HUES64 (cell line): ENCODE measurements around the gene GEMIN4. TPM values are rescaled to one million over a fixed set of nuclear protein-coding genes. Genes with fewer than 3 reads are reported as not detected.

Source experiments
- H3K27ac ChIP-seq: 2 replicates; pipeline ENCODE4 v1.7.0; 2013; ENCODE audit warnings: low read depth, low read length, inconsistent platforms
- H3K27me3 ChIP-seq: 2 replicates; pipeline ENCODE4 v1.6.1; 2013; ENCODE audit warnings: mild to moderate bottlenecking, low read length; ENCODE audit not compliant: insufficient read depth
- H3K36me3 ChIP-seq: 2 replicates; pipeline ENCODE4 v1.6.1; 2013; ENCODE audit warnings: mild to moderate bottlenecking, low read length; ENCODE audit not compliant: insufficient read depth
- H3K4me1 ChIP-seq: 2 replicates; pipeline ENCODE4 v1.6.1; 2013; ENCODE audit warnings: mild to moderate bottlenecking, low read length, moderate library complexity; ENCODE audit not compliant: insufficient read depth
- H3K4me3 ChIP-seq: 2 replicates; pipeline ENCODE4 v1.5.1; 2013; ENCODE audit warnings: mild to moderate bottlenecking, low read length, moderate library complexity
- H3K9ac ChIP-seq: 2 replicates; pipeline ENCODE4 v1.6.1; 2013; ENCODE audit warnings: mild to moderate bottlenecking, low read depth, low read length
- H3K9me3 ChIP-seq: 2 replicates; pipeline ENCODE4 v1.6.1; 2013; ENCODE audit warnings: low read depth, low read length; ENCODE audit not compliant: insufficient read depth
- WGBS: fragments of 150-250, 120-280 bp; methylation state at CpG from one replicate; pipeline ENCODE4 v1.1.7; 2013; ENCODE audit warnings: missing lambda C conversion rate; 5-methylcytosine and 5-hydroxymethylcytosine counted together
- polyA plus RNA-seq, 2 experiments: library from polyadenylated mRNA; stranded (reverse); fragments of 50-300 nt; gene quantifications; one replicate each; pipeline ENCODE4 v1.2.3, GENCODE V29; 2013

Gene GEMIN4
- polyA plus RNA-seq (2013, experiment 1 of 2), result 33.0 TPM
- 30.7 TPM for polyA plus RNA-seq (2013, experiment 2 of 2)

DNA sequence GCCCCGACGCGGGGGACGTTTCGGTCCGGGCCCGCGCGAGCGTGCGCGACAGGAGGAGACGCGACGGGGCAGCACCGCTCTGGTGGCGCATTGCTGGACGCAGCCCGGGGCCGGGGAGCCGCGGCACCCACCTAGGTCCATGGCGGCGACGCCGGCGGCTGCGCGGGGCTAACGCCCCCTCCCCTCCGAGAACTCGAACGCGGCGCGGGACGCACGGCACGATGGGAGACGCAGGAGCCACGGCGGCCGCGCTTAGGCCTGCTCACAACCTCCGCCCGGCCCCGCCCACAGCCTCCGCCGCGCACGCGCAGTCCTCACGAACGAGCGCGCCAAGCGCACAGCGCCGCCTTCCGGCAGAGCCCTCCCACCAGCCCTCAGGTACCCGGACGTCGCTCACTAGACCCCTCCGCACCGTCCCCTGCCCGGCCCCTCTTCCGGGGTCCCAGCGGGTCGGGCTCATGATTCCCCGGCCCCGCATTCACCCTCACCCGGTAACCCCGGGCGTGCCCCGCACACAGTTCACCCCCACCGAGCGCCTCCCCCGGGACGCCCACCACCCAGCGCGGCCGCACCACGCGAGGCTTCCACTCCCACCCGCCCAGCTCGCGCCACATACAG is at the start of gene GEMIN4:
Gene GEMIN4, minus strand, starts transcription at position 263 of the 618 bp plus-strand sequence. Its CDS starts 122 bp downstream, at position 141.
- peak within 1 kb of the TSS; percentile 96 for H3K4me3 ChIP-seq

DNA sequence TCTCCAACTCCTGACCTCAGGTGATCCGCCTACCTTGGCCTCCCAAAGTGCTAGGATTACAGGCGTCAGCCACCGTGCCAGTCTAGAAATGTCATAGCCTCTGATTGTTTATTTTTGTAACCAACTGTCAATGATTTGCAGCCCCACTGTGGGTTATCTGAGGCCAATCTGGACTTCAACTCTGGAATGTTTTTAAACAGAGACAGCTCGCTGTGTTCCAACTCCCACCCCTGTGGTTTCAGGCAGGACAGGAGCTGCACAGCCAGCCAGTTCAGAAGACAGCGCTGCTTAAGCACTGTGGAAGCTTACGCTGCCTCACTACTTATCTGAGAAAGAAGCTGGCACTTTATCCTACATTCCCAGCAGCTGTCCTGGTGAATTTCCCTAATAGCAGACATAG is 49.6 kb upstream of the GEMIN4 start:
- Histone ChIP-seq H3K4me1 (no peaks in the 10 kb centered on the region), H3K9me3 (no peaks in the 10 kb centered on the region), H3K9ac (no peak overlapping the region), H3K4me3 (no peak overlapping the region), H3K27me3 (no peaks in the 10 kb centered on the region), H3K27ac (no peak overlapping the region), H3K36me3 (peaks cover 31% of the 10 kb centered on the region)
- 94% methylated on average over 6 of the region's 6 CpGs for WGBS

More for the DNA sequence above, at the start of gene GEMIN4:
- H3K9ac ChIP-seq, result peak within 1 kb of the TSS; percentile 92
- peaks cover 32% of the 10 kb centered on the region for H3K36me3 ChIP-seq
- peak within 1 kb of the TSS; percentile 64 for H3K27ac ChIP-seq
- WGBS, result 1% methylated on average over 87 of the region's 87 CpGs
- no peaks in the 10 kb centered on the region for H3K4me1 ChIP-seq
- peaks cover 8% of the 10 kb centered on the region; the same call in 1 of the 2 replicates for H3K9me3 ChIP-seq
- H3K27me3 ChIP-seq, result no peaks in the 10 kb centered on the region

GRCh38 chr17:800446-801242 is 48.6 kb upstream of the GEMIN4 start:
- Histone ChIP-seq H3K9me3 (no peaks in the 10 kb centered on the region), H3K36me3 (peaks cover 38% of the 10 kb centered on the region), H3K4me3 (no peak overlapping the region), H3K9ac (no peak overlapping the region), H3K27me3 (no peaks in the 10 kb centered on the region), H3K4me1 (no peaks in the 10 kb centered on the region), H3K27ac (no peak overlapping the region)
- 90% methylated on average over 39 of the region's 39 CpGs for WGBS

- Histone ChIP-seq H3K4me3 (no peak overlapping the region), H3K36me3 (peaks cover 38% of the 10 kb centered on the region), H3K27me3 (no peaks in the 10 kb centered on the region), H3K27ac (no peak overlapping the region), H3K9ac (no peak overlapping the region), H3K4me1 (peaks cover 5% of the 10 kb centered on the region; the same call in 1 of the 2 replicates), H3K9me3 (no peaks in the 10 kb centered on the region)
- WGBS, result 95% methylated on average over 11 of the region's 11 CpGs
These were observed 47.2 kb upstream of the GEMIN4 start for GRCh38 chr17:799261-799660.

GRCh38 chr17:798246-798645 is 46.2 kb upstream of the GEMIN4 start:
- H3K9ac ChIP-seq, result no peak overlapping the region
- WGBS, result 89% methylated on average over 11 of the region's 11 CpGs

GRCh38 chr17:797236-797840 is 45.3 kb upstream of the GEMIN4 start:
- 96% methylated on average over 22 of the region's 22 CpGs for WGBS
- Histone ChIP-seq H3K27ac (no peak overlapping the region), H3K9me3 (no peaks in the 10 kb centered on the region), H3K9ac (no peak overlapping the region), H3K36me3 (peaks cover 33% of the 10 kb centered on the region), H3K4me1 (peaks cover 5% of the 10 kb centered on the region; the same call in 1 of the 2 replicates), H3K27me3 (no peaks in the 10 kb centered on the region), H3K4me3 (no peak overlapping the region)

More at GRCh38 chr17:798246-798645, 46.2 kb upstream of the GEMIN4 start:
- Histone ChIP-seq H3K4me1 (peaks cover 5% of the 10 kb centered on the region; the same call in 1 of the 2 replicates), H3K9me3 (no peaks in the 10 kb centered on the region), H3K36me3 (peaks cover 30% of the 10 kb centered on the region), H3K27me3 (no peaks in the 10 kb centered on the region), H3K27ac (no peak overlapping the region), H3K4me3 (no peak overlapping the region)

DNA sequence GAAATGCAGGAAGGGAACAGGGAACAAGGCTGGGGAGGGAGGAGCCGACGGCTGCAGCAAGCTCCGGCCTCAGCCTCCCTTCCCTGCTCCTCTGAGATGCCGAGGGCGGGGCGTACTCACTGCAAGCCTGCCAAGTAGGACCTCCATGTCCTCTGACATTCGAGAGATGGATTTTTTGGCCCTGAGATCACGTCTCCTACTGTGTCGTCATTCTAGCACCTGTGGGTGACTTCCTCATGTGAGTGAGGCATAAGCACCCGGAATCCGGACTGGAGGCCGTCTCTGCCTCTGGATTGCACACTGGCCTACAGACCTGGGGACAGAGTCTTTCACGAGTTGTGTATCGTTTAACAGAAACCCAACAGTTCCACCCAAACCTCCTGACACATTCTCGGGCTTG is 44.5 kb upstream of the GEMIN4 start:
- peaks cover 5% of the 10 kb centered on the region; the same call in 1 of the 2 replicates for H3K4me1 ChIP-seq
- H3K4me3 ChIP-seq, result no peak overlapping the region
- no peaks in the 10 kb centered on the region for H3K9me3 ChIP-seq
- no peak overlapping the region for H3K9ac ChIP-seq
- peaks cover 38% of the 10 kb centered on the region for H3K36me3 ChIP-seq
- no peaks in the 10 kb centered on the region for H3K27me3 ChIP-seq
- H3K27ac ChIP-seq, result no peak overlapping the region
- WGBS, result 97% methylated on average over 15 of the region's 15 CpGs

DNA sequence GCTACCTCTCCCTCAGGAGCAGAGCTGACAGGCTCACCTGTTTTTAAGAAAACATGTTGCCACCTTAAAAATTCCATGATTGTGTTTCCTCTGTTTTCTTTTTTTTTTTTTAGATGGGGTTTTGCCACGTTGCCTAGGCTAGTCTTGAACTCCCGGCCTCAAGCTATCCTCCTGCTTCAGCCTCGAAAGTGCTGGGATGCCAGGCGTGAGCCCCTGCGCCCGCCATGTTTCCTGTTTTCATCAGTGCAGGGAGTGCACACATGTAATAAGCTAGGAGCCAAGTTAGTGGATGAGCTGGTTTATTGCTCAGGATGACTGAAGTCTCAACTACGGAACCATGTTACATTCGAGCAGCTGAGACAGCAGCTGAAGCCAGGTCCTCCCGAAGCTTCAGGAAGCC is 43.7 kb upstream of the GEMIN4 start:
- no peaks in the 10 kb centered on the region for H3K9me3 ChIP-seq
- H3K36me3 ChIP-seq, result peaks cover 40% of the 10 kb centered on the region
- WGBS, result 92% methylated on average over 9 of the region's 9 CpGs
- no peak overlapping the region for H3K4me3 ChIP-seq
- H3K27ac ChIP-seq, result no peak overlapping the region
- H3K27me3 ChIP-seq, result no peaks in the 10 kb centered on the region
- no peak overlapping the region for H3K9ac ChIP-seq
- H3K4me1 ChIP-seq, result peaks cover 5% of the 10 kb centered on the region; the same call in 1 of the 2 replicates

- no peaks in the 10 kb centered on the region for H3K27me3 ChIP-seq
- no peaks in the 10 kb centered on the region for H3K9me3 ChIP-seq
- H3K9ac ChIP-seq, result peak overlapping the region; percentile 1; the same call in 1 of the 2 replicates
- no peak overlapping the region for H3K4me3 ChIP-seq
- peaks cover 5% of the 10 kb centered on the region; the same call in 1 of the 2 replicates for H3K4me1 ChIP-seq
- H3K27ac ChIP-seq, result no peak overlapping the region; the same call in 1 of the 2 replicates
- 88% methylated on average over 14 of the region's 14 CpGs for WGBS
- H3K36me3 ChIP-seq, result peaks cover 36% of the 10 kb centered on the region
These were observed 43.2 kb upstream of the GEMIN4 start for GRCh38 chr17:795276-795675.

GRCh38 chr17:794876-795275 is 42.8 kb upstream of the GEMIN4 start:
- Histone ChIP-seq H3K27ac (no peak overlapping the region; the same call in 1 of the 2 replicates), H3K36me3 (peaks cover 35% of the 10 kb centered on the region), H3K9ac (0 out of 2 replicates have a peak overlapping the region, but pooled peaks have one; percentile 1), H3K9me3 (no peaks in the 10 kb centered on the region), H3K4me3 (no peak overlapping the region), H3K27me3 (no peaks in the 10 kb centered on the region), H3K4me1 (peaks cover 5% of the 10 kb centered on the region; the same call in 1 of the 2 replicates)
- WGBS, result 45% methylated on average over 17 of the region's 18 CpGs

DNA sequence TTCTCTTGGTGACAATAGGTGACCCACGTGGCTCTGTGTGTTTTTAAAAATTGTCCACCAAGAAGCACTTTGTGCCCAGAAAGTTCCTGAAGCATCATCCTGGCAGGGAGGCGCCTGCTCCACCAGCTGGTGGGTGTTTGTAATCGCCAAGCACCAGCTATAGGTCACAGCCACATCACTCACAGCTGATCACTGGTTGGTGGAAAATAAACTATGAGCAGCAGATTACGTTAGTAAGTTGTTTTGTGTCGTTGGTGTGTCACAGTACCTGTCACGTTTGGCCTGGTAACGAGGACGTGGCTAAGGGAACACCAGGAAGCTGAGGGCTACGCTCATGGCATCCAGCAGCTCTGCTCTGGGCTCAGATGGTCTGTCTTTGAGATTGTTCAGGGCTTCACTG is 40.2 kb upstream of the GEMIN4 start:
- WGBS, result 91% methylated on average over 9 of the region's 9 CpGs
- H3K4me1 ChIP-seq, result peaks cover 5% of the 10 kb centered on the region; the same call in 1 of the 2 replicates
- H3K27ac ChIP-seq, result no peak overlapping the region; the same call in 1 of the 2 replicates
- H3K4me3 ChIP-seq, result no peak overlapping the region
- no peaks in the 10 kb centered on the region for H3K27me3 ChIP-seq
- H3K36me3 ChIP-seq, result peaks cover 53% of the 10 kb centered on the region
- H3K9ac ChIP-seq, result no peak overlapping the region
- no peaks in the 10 kb centered on the region for H3K9me3 ChIP-seq
